GM21528 (cell line): Measurements from ENCODE around the gene CDK14.
A peak's percentile ranks its signal among the peaks of the same experiment; 100 is the strongest.
"Not testable (repeated sequence)": the region's sequence is repeated elsewhere in the genome, so short reads cannot be mapped to it uniquely, and the experiment has no call there.

Experiments
- ATAC-seq: cut with Tn5 transposase; IDR thresholded peaks from one replicate; pipeline ENCODE4 v1.9.1; 2021; ENCODE audit warnings: mild to moderate bottlenecking, moderate library complexity; ENCODE audit not compliant: unreplicated experiment, low FRiP score

CDK14 gene

DNA sequence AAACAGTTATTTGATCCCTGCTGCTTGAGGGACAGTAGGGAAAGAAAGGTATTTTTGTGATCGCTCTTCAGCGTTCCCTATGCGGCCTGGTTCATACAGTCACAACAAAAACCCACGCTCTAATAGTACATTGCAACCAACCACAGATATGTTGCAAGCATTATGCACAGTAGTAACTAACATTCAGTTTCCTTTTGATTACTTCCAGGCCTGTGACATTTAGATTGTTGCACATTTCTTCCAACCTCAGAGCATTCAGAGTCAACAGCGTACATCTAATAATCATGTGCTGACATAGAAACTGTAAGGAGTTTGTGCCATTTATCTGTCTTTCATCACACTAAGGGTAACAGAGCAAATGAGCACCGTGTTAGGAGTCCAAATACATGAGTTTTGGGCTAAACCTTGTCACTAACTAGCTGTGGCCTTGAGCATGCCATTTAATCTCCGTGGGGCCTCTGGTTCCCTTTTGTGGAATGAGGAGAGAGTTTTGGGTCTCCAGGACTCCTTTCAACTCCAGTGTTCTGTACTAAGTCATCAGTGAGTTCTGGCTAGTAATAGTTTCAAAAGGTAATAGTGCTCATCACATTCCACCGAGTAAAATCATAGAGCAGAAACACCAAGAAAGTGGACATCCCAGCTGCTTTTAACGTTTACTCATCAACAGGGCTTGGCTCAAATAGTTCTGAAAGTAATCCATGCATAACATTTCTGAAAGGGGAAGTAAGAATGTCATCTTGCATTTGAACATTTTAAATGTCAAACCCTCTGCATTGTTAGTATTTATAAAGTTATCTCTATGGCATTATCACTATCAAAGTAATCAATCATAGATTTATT lies 569.1 kb downstream of the CDK14 start:
- peak; percentile 92 for ATAC-seq

DNA sequence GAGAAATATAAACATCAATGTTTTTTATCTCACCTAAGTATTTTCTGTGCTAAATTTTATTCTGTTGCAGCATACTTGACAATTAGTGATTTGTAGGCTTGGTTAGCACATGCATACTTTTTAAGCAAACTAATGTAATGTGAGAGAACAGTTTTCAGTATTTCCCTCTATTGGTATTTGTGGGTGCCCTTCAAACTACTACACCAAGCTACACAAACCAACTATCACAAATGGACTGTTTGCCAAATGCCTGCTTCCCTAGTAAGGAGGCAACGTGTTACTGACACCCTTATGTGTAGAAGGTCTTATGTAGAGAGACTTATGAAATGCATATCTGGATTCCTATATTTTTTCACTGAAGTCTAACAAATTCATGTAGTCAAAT lies 569.7 kb downstream of the CDK14 start:
- peak; percentile 64 for ATAC-seq

DNA sequence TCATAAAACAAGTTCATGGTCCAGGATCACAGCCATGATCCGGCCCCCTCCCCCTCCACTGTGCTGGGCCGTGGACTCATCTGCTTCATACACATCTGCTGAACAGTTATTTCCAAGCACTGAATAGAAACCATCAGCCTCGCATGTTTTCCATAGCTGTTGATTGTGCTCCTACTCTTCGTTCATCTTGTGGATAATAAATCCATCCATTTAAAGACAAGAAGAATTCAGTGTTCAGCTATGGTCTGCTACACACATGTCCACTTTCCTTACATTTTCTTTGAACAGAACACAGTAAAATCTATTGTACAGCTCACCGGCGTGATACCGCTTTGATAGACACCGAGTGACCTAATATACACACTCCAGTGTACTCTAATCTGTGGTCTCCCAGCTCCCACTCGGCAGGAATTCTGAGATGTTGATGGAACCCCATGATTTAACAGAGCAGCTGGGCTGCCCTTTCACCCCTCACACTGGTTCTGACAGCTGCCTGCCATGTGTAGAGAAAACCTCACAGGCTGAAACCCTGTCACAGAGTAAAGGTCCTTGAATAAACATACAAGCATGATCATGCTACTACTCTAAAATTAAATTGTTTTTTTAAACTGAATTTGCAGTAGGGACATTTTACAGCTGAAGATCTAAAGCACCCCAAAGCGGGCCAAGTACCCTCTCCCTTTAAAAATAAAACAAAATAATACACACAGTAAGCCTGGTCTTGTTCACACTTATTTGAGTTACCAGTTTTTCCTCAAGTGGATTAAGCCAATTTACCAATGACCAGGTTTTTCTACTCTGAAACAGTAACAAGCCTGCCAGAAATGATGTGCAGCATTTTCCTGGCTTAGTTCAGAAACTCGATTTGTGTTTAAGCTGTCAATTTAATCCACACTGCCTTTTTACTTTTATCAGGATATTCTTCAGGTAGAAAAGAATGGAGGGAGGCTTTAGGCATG lies 573.0 kb downstream of the CDK14 start:
- ATAC-seq, result no peak

DNA sequence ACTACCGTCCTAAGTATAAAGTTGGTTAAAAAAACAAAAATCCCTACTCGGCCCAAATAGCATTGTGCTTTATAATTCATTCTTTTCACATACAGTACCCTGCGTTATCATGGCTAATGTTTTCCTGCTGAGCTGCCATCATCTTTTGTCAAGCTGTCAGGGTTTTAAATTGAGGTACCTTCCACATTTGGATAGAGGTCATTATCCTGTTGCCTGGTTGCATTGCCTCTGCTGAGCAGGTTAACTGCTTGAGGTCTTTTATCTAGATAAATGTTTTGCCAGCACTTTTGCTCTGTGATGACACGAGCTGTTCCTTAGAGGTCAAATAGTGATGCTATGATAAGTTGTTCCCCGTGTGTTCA lies 573.7 kb downstream of the CDK14 start:
- ATAC-seq, result no peak

DNA sequence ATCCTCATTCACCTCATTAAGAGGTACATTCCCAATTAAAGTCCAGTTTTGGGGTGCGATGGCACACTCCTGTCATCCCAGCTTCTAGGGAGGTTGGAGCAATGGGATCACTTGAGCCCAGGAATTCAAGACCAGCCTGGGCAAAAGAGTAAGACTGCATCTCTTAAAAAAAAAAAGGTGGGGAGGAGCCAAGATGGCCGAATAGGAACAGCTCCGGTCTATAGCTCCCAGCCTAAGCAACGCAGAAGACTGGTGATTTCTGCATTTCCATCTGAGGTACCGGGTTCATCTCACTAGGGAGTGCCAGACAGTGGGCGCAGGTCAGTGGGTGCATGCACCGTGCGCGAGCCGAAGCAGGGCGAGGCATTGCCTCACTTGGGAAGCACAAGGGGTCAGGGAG lies 577.1 kb downstream of the CDK14 start:
- ATAC-seq, result not testable (repeated sequence)

DNA sequence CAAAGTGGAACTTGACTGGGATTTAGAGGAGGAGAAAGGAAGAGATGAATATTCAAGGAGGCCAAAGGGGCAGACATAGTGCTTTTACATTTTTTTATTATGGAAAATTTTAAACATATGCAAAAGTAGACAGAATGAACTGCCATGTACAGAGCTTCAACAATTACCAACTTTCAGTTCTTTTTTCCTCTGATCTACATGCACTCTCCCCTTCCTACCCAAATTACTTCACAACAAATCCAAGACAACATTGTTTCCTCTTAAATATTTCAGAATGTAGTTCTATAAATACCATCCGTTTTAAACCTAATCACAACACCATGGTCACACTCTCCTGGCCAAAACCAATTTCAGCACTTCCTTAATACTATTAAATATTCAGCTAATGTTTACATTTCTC lies 584.6 kb downstream of the CDK14 start:
- no peak for ATAC-seq

DNA sequence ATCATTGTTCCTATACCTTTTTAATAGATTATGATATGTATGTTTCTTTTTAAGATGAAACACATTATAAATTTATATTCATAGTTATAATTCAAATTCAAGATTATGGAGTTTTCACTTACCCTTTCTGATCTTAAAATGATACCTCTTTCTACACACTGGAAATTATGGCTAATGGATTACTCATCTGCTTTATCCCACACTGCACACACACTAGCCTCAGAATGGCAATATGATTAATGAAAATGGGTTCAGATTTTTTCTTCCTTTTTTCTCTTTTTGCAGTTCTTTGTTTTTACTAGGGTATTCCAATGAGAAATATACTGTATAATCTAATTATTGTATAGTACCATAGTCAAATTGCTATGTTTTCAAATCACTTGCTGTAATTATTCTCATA lies 585.8 kb downstream of the CDK14 start:
- ATAC-seq, result no peak

DNA sequence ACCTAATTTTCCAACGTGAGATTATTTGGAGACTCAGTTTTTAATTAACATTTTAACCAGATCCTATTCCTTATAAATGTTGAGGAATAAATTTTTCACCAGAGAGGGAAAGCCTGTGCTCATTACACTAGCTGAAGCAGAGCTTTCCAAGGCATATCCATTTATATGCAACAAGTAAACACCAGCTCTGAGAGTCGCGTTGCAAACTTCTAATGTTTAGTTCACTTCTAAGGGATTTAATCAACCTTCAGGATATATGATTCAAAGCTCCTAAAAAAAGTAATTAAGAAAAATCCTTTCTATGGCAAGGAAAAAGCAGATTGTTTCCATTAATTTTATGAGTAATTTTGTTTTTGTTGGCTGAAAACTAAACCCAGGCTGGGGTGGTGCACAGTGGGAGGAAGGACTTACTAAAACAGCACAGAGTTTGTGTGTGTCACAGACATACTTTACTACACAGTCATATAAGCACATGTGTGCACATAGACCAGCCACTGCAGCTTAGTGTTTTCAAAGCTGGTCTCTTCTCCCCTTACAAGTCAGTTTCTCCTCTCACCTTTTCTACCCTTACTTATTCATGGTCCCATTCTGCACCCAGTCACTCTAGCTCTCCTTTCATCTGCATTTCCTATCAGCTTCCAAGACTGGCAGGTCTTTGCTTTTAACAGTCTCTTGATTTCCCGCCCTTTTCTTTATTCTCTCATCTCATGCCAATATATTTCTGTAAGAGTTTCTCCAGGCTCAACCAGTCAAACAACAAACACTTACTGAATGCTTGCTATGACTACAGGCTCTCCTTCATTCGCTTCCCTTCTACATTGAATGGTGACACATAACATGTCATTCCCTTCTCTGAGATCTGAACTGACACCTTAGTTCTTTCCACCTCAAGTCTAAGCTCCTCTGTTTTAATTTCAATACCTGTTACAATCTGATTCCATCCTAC lies 587.0 kb downstream of the CDK14 start:
- ATAC-seq, result no peak

DNA sequence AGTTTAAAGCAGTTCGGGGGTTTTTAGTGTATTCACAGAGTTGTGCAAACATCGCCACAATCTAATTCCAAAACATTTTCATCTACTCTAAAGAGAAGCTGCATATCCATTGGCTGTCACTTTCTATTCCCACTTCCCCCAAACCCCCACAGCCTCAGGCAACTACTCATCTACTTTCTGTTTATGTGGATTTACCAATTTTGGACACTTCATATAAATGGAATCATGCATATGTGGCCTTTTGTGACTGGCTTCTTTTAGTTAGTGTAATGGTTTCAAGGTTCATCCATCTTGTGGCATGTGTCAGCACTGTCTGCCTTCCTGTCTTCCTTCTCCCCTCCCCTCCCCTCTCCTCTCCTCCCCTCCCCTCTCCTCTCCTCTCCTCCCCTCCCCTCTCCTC lies 589.6 kb downstream of the CDK14 start:
- ATAC-seq, result no peak

DNA sequence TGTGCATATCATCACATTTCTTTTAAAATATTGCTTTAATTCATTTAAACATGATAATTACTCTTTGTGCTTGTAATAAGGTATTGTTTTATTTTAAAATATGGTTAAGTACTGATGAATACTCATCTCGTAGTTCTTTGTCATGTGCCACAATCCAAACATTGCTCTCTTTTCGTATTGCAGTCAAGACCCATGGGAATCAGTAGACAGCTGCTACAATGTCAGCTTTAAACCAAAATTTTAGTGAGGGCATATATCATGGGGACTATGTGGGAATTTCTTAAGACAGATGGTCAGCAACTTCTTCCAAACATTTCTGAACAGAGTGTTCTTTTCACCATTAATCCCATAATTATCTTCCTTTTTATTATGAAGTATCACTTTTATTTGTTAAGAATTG lies 590.9 kb downstream of the CDK14 start:
- no peak for ATAC-seq

DNA sequence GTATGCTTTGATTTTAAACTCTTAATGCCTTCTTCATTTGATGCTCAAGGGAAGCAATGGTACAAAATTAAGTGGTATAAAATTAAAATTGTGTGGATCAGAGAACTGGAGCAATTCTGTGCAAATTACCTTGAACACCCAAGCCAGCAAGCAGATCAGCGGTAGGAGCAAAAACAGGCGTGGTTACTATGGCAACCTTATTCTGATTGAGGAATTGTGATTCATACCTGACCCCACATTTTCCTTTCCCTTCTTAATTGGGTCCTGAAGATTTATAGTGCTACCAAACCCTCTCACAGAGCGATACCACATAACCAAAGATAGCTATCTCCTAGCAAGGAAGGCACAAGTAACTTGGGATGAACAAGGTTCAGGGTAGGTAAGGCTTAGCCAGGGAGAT lies 595.6 kb downstream of the CDK14 start:
- no peak for ATAC-seq

DNA sequence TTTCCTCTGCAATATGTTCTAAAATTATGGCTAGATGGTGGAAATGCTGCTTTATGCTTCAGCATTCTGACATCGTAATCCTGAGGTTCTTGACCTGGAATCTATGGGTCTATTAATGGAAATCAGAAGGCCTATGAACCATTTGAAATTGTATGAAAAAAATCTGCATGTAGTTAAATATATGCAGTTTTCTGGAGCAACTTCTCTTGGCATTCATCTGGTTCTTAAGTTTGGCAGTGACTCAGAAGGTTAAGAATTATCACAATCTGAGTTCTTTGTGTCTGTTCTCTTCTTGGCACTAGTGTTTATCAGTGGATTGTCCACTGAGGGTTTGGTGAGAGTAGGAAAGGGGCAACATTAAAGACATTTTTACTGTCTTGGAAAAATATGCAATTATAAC lies 597.0 kb downstream of the CDK14 start:
- no peak for ATAC-seq

DNA sequence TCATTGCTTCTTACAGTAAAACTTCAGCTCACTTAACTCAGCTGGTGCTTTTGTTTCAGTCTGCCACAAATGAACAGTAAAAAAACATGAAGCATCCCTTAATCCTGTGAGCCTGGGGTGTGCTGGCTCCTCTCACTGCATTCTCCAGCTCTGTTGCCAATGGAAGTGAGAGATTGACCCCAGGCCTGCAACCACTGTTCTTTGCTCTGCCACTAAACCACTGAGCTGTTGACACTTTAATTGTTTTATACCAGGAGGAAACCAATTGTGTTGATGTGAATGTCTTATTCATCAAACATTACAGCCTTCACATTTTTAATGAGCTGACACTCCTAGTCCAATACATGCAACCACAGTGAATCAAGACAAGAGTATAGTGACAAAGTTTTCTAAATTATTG lies 598.7 kb downstream of the CDK14 start:
- no peak for ATAC-seq

DNA sequence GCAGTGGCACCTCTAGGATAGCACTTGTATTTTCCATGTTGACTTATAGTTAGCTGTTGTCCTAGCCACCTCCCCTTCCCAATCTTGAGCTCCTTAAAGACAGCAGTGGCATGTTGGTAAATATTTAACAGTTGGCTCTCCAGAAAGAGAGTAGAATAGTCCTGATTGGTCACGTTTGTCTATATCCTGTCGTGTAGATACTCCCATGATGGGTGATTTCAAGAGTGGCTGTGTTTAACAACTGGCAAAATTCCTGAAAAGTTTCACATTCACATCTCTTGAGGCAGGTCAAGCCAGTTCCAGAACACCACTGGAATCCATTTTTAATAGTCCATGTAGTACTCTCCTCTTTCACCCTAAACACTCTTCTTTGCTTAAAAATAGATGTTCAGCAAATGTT lies 599.9 kb downstream of the CDK14 start:
- no peak for ATAC-seq

DNA sequence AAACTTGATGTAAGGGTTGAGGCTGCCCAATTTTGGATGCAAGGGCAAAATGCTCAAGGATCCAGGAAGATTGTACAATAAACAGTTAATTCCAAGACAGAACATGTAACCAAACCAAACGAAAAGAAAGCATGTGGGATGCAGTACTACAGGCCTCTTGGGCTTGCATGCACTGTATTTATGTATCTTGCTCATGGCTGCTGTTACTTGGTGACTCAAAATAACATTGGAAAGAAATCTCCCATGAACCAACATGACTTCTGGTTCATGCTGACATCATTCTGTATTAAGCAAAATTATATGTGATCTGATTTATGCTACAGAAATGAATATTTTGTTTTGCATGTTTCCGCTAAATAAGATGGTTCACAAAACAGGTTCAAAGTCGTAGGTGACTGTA lies 602.2 kb downstream of the CDK14 start:
- no peak for ATAC-seq

DNA sequence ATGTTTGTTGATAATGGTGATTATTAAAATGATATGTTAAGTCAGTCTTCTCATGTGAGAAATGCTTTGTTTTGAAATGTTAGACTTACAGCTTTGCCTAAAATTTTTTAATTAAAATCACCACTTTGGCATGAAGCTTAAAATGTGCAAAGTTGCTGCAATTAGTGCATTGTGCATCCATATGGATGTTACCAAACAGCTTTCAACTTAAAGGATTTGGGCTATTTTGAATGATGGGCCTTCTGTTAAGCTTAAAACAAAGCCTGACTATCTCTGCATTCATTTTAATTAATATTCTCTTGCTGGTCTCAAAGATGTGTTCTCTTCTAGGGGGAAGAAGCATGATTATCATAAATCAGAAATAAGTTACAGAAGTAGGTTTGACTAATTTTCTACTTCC lies 603.5 kb downstream of the CDK14 start:
- ATAC-seq, result no peak

DNA sequence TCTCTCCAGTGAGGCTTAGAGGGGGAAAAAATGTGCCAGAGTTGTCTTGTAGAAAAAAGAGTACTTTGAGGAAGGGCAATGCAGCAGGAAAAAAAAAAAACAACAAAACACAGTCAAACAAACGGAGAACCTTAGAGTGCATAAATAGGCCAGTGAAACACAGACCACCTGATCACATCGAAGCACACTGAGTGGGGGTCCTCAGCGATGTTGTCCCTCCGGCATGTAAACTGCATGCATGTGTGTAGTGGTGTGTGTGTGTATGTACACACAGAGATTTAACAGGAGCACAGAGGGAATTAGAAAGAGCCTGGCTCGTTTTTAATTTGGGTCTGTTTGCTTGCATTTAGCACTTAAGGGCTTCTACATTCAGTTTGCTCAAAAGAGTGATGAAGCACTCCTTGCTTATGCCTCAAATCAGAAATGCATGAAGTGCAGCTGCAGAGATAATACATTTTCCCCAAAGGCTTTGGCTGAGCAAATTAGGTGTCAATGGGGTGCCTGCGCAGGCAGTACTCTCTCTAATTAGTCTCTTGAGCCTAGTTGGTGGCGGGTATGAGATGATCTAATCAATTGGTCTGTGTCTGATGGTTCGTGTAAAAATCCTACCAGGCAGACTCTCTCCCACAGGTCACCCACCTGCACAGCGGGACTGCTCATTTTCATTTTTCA lies 605.5 kb downstream of the CDK14 start:
- no peak for ATAC-seq

DNA sequence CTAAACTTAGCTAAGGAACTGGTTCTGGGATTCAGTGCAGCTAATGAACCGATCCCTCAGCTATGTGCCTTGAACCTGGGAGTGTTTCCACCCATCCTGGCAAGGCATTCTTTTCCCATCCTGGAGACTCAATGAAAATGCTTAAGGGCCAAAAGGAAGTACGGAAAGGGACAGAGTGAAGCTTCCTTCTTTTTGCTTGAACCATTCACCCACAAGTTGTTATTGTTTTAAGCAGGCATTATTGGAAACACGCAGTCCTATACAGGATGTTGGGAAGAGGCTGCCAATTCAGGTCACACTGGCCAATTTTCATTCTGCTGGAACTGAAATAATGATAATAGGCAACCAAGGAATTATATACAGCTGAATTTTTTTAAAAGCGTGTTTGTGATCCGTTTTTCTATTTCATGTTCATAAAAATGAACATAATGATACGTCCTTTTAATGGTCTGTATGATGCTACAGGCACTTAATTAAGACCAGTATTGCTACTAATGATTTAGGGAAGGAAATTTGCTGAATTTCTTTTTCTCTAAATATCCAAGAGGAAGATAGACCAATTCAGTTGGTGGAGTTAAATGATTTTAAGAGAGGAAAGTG lies 610.3 kb downstream of the CDK14 start:
- ATAC-seq, result no peak

DNA sequence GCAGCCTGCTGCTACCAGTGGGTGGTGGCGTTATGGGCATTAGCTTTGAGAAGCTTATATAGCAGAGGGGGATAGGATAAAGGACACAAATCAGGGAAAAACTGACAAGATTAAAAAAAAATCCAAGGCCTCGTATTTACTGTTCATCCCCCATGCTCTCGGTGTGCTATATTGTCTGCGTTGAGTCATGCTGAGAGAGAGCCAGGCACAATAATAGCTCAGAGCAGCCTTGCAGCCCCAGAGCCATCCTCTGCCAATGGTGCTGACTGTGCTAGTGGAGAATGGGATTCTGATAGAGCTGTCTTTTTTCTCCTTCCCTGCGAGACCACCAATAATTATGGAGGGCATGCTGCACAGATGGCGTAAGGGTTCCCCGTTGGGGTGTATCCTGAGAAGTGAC lies 616.5 kb downstream of the CDK14 start:
- ATAC-seq, result no peak

DNA sequence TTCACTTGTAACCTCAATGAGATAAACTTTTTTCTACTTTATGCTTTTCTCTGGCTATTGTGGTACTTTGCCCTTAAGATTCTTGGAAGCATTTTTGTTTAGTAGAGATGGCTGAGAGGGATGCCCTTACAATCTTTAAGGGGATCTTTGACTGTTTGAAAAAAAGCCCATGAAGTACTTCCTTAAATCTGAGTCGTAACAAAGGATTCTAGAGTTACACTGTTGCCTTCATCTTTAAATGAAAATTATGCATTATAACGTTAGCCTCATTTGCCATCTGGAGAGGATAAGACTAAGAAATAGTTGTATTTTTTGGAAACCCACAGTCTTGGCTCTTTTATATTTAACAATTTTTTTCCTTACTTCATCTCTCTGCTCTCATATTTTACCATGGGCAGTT lies 630.3 kb downstream of the CDK14 start:
- ATAC-seq, result no peak
